Fibroblast of skin of scalp (primary cell): ENCODE measurements around the gene VASP.
A peak's percentile ranks its signal among the peaks of the same experiment; 100 is the strongest.

Source experiments
- DNase-seq: peaks from one replicate; pipeline ENCODE4 v3.0.0-alpha.2; 2013

VASP gene

GRCh38 chr19:45473682-45474605 is 33.3 kb upstream of the VASP start:
- no peak for DNase-seq

GRCh38 chr19:45474606-45475521 is 32.4 kb upstream of the VASP start:
- DNase-seq, result no peak

GRCh38 chr19:45475537-45476291 is 31.6 kb upstream of the VASP start:
- DNase-seq, result no peak

- no peak for DNase-seq
These were observed 31.0 kb upstream of the VASP start for GRCh38 chr19:45476304-45476703.

GRCh38 chr19:45477186-45477585 is 30.1 kb upstream of the VASP start:
- no peak for DNase-seq

GRCh38 chr19:45477713-45478453 is 29.4 kb upstream of the VASP start:
- no peak for DNase-seq

GRCh38 chr19:45478454-45479238 is 28.6 kb upstream of the VASP start:
- DNase-seq, result peak; percentile 95

GRCh38 chr19:45483033-45483432 is 24.2 kb upstream of the VASP start:
- DNase-seq, result no peak

- no peak for DNase-seq
These were observed 22.9 kb upstream of the VASP start for GRCh38 chr19:45484273-45484945.

- DNase-seq, result peak; percentile 96
These were observed 21.8 kb upstream of the VASP start for GRCh38 chr19:45485305-45486077.

GRCh38 chr19:45488708-45489107 is 18.6 kb upstream of the VASP start:
- DNase-seq, result no peak

GRCh38 chr19:45489216-45489855 is 17.9 kb upstream of the VASP start:
- DNase-seq, result no peak

GRCh38 chr19:45492137-45492626 is 15.1 kb upstream of the VASP start:
- no peak for DNase-seq

- peak; percentile 73 for DNase-seq
These were observed 14.4 kb upstream of the VASP start for GRCh38 chr19:45492627-45493470.

- DNase-seq, result no peak
These were observed 12.9 kb upstream of the VASP start for GRCh38 chr19:45494261-45494916.

- DNase-seq, result no peak
These were observed 12.1 kb upstream of the VASP start for GRCh38 chr19:45495178-45495577.

GRCh38 chr19:45496349-45496953 is 10.8 kb upstream of the VASP start:
- no peak for DNase-seq
